H1 (cell line): ENCODE measurements around the gene RPN2.

ENCODE experiments used
- EP300 ChIP-seq, 2 experiments: IDR thresholded peaks; 1 replicate in 1 of 2; 2 replicates in 1 of 2; pipeline ENCODE4 v1.6.1; 2011 to 2012; ENCODE audit warnings: low read depth in 2 of 2, low read length in 2 of 2, mild to moderate bottlenecking in 2 of 2, borderline replicate concordance in 1 of 2, inconsistent platforms in 1 of 2, moderate library complexity in 1 of 2
- EZH2 ChIP-seq: fragments of 200-600 bp; sonication (generic); IDR thresholded peaks from 2 replicates; pipeline ENCODE4 v1.7.1; 2012; ENCODE audit warnings: low read depth, mild to moderate bottlenecking, moderate library complexity, low read length, inconsistent platforms; ENCODE audit not compliant: severe bottlenecking
- RBBP5 ChIP-seq: IDR thresholded peaks from 2 replicates; pipeline ENCODE4 v1.7.1; 2012; ENCODE audit warnings: low read depth, mild to moderate bottlenecking, inconsistent platforms, low read length, moderate library complexity, borderline replicate concordance
- SP2 ChIP-seq: IDR thresholded peaks from 2 replicates; pipeline ENCODE4 v1.6.1; 2012; ENCODE audit warnings: mild to moderate bottlenecking, low read length, inconsistent platforms
- TF ChIP-seq, protein P1 (sequence below), 3 experiments: IDR thresholded peaks; 1 replicate in 2 of 3; 2 replicates in 1 of 3; pipeline versions ENCODE4 v1.5.1 to v1.6.1; 2011; ENCODE audit warnings: low read length in 3 of 3, mild to moderate bottlenecking in 3 of 3, inconsistent platforms in 2 of 3, low read depth in 1 of 3, moderate library complexity in 1 of 3; ENCODE audit not compliant: insufficient read depth in 1 of 3; ENCODE audit errors: control extremely low read depth in 1 of 3

DNA sequence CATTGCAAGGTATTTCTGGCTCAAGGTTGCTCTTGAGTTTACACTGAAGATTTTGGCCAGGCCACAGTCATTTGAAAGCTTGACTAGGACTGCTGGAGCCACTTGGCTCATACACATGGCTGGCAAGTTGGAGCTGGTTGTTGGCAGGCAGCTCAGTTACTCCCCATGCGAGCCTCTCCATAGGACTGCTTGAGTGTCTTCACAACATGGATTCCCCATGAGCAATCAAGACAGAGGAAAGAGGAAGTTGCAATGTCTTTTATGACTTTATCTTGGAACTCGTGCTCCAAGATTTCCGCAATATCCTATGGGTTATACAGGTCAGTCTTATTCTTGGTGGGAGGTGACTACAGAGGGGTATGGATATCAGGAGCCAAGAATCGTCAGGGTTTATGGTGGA, 109.0 kb downstream of the RPN2 start:
- no peak for TF ChIP-seq EZH2
- TF ChIP-seq, protein P1, sequence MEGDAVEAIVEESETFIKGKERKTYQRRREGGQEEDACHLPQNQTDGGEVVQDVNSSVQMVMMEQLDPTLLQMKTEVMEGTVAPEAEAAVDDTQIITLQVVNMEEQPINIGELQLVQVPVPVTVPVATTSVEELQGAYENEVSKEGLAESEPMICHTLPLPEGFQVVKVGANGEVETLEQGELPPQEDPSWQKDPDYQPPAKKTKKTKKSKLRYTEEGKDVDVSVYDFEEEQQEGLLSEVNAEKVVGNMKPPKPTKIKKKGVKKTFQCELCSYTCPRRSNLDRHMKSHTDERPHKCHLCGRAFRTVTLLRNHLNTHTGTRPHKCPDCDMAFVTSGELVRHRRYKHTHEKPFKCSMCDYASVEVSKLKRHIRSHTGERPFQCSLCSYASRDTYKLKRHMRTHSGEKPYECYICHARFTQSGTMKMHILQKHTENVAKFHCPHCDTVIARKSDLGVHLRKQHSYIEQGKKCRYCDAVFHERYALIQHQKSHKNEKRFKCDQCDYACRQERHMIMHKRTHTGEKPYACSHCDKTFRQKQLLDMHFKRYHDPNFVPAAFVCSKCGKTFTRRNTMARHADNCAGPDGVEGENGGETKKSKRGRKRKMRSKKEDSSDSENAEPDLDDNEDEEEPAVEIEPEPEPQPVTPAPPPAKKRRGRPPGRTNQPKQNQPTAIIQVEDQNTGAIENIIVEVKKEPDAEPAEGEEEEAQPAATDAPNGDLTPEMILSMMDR (IDR thresholded peaks at IDR 0.05; ENCODE audit: control extremely low read depth in 1 of 3, insufficient read depth in 1 of 3, low read depth in 1 of 3, low read length in 3 of 3): no peak
- TF ChIP-seq SP2: no peak
- no peak for TF ChIP-seq RBBP5
- no peak for TF ChIP-seq EP300 (IDR thresholded peaks at IDR 0.05; ENCODE audit: borderline replicate concordance in 1 of 2, low read depth in 2 of 2, low read length in 2 of 2)
